ENCODE data around the gene TM9SF4. TPM values are rescaled to one million over a fixed set of nuclear protein-coding genes. Genes with fewer than 3 reads are reported as not detected.

TM9SF4 gene
- polyA plus RNA-seq, 3 donors = 49.7 to 78.5 (median 78.3) TPM

DNA sequence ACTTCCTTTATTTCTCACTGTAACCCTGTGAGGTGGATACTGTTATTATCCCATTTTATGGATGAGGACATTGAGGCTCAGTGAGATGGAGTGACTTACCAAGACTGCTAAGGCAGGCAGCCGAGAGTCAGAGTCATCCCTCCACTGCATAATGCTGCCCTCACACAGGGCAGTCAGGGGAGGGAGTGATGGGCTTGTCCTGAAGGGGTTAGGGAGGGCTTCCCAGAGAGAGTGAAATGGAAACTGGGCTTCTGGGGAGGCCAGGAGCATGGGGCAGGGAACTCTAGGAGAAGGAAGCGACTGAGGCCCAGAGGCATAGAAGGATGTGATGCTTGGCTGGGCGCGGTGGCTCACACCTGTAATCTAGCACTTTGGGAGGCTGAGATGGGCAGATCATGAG lies 31.1 kb downstream of the TM9SF4 start:
- Histone ChIP-seq H4K20me1 (ENCODE audit: insufficient read depth, low read length) (peaks cover 72% of the 10 kb centered on the region), H3K79me2 (ENCODE audit: insufficient read depth, low read length) (peaks cover 9% of the 10 kb centered on the region), H3K36me3 (replicated peaks in 1 of 2; ENCODE audit: control insufficient read depth in 1 of 2, insufficient read depth in 2 of 2, low read length in 2 of 2) (peaks cover 95 to 100% of the 10 kb centered on the region in 2 donors), H3K4me2 (replicated peaks; ENCODE audit: extremely low read depth, low read length, poor library complexity, severe bottlenecking) (no peak overlapping the region), H3K4me1 (ENCODE audit: control insufficient read depth in 1 of 2, insufficient read depth in 2 of 2, low read length in 2 of 2) (no peaks in the 10 kb centered on the region), H3K4me3 (replicated peaks in 1 of 3; ENCODE audit: low read depth in 2 of 3, low read length in 3 of 3) (no peak overlapping the region), H2AFZ (ENCODE audit: insufficient read depth, low read depth, low read length, poor library complexity, severe bottlenecking) (no peak overlapping the region), H3K27me3 (ENCODE audit: control insufficient read depth in 2 of 2, insufficient read depth in 2 of 2, low read length in 2 of 2) (no peaks in the 10 kb centered on the region), H3K9ac (ENCODE audit: insufficient read depth, low read length, poor library complexity, severe bottlenecking) (no peak overlapping the region), H3K9me3 (replicated peaks in 1 of 2; ENCODE audit: control insufficient read depth in 1 of 2, insufficient read depth in 1 of 2, low read length in 2 of 2) (no peaks in the 10 kb centered on the region), H3K27ac (ENCODE audit: low read depth in 1 of 2, low read length in 2 of 2) (peak overlapping the region in 1 of 2 donors; percentile 21)
- Mint-ChIP-seq H3K9me3 (peaks cover 0 to 2% (median 0%) of the 10 kb centered on the region in 7 donors), H3K27ac (peak overlapping the region in 4 of 7 donors; percentile 7 to 76 (median 54)), H3K4me1 (no peaks in the 10 kb centered on the region), H3K36me3 (peaks cover 95 to 100% of the 10 kb centered on the region in 2 donors), H3K27me3 (ENCODE audit: low read depth in 3 of 3) (peaks cover 0 to 1% (median 0%) of the 10 kb centered on the region in 3 donors), H3K4me3 (no peak overlapping the region)
- TF ChIP-seq, protein P1, sequence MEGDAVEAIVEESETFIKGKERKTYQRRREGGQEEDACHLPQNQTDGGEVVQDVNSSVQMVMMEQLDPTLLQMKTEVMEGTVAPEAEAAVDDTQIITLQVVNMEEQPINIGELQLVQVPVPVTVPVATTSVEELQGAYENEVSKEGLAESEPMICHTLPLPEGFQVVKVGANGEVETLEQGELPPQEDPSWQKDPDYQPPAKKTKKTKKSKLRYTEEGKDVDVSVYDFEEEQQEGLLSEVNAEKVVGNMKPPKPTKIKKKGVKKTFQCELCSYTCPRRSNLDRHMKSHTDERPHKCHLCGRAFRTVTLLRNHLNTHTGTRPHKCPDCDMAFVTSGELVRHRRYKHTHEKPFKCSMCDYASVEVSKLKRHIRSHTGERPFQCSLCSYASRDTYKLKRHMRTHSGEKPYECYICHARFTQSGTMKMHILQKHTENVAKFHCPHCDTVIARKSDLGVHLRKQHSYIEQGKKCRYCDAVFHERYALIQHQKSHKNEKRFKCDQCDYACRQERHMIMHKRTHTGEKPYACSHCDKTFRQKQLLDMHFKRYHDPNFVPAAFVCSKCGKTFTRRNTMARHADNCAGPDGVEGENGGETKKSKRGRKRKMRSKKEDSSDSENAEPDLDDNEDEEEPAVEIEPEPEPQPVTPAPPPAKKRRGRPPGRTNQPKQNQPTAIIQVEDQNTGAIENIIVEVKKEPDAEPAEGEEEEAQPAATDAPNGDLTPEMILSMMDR (IDR thresholded peaks at IDR 0.05) = no peak
- DNase-seq = no peak
- intact Hi-C loops (cut with micrococcal nuclease) = no loop called here
- 100% methylated on average over 3 of the region's 4 CpGs for WGBS (ENCODE audit: insufficient coverage)

DNA sequence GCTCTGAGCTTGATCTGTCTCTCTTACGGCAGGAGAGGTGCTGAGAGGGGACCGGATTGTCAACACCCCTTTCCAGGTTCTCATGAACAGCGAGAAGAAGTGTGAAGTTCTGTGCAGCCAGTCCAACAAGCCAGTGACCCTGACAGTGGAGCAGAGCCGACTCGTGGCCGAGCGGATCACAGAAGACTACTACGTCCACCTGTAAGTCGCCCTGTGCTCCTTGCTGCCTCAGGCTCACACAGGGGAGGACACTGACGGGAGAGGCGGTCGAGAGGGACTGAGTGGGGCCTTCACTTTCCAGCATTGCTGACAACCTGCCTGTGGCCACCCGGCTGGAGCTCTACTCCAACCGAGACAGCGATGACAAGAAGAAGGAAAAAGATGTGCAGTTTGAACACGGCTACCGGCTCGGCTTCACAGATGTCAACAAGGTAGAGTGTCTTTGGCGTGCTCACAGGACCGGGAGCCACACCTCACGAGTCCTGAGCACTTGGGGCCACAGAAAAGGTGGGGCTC lies 32.0 kb downstream of the TM9SF4 start:
- peaks cover 63% of the 10 kb centered on the region for H4K20me1 ChIP-seq (ENCODE audit: insufficient read depth, low read length)
- TF ChIP-seq, protein P1 (IDR thresholded peaks at IDR 0.05) = no peak
- H2AFZ ChIP-seq (ENCODE audit: insufficient read depth, low read depth, low read length, poor library complexity, severe bottlenecking) = no peak overlapping the region
- H3K4me1 ChIP-seq (ENCODE audit: control insufficient read depth in 1 of 2, insufficient read depth in 2 of 2, low read length in 2 of 2) = no peaks in the 10 kb centered on the region
- H3K4me3 Mint-ChIP-seq = no peak overlapping the region
- peak overlapping the region in 3 of 7 donors; percentile 43 to 74 (median 68) for H3K27ac Mint-ChIP-seq
- H3K36me3 Mint-ChIP-seq = peaks cover 95 to 100% of the 10 kb centered on the region in 2 donors
- no peaks in the 10 kb centered on the region for H3K9me3 ChIP-seq (replicated peaks in 1 of 2; ENCODE audit: control insufficient read depth in 1 of 2, insufficient read depth in 1 of 2, low read length in 2 of 2)
- H3K4me2 ChIP-seq (replicated peaks; ENCODE audit: extremely low read depth, low read length, poor library complexity, severe bottlenecking) = no peak overlapping the region
- H3K9me3 Mint-ChIP-seq = peaks cover 0 to 2% (median 0%) of the 10 kb centered on the region in 7 donors
- H3K4me3 ChIP-seq (replicated peaks in 1 of 3; ENCODE audit: low read depth in 2 of 3, low read length in 3 of 3) = no peak overlapping the region
- no peaks in the 10 kb centered on the region for H3K27me3 ChIP-seq (ENCODE audit: control insufficient read depth in 2 of 2, insufficient read depth in 2 of 2, low read length in 2 of 2)
- H3K9ac ChIP-seq (ENCODE audit: insufficient read depth, low read length, poor library complexity, severe bottlenecking) = no peak overlapping the region
- H3K4me1 Mint-ChIP-seq = no peaks in the 10 kb centered on the region
- intact Hi-C loops (cut with micrococcal nuclease) = no loop called here
- H3K79me2 ChIP-seq (ENCODE audit: insufficient read depth, low read length) = peaks cover 3% of the 10 kb centered on the region
- peak overlapping the region in 1 of 2 donors; percentile 49 for H3K27ac ChIP-seq (ENCODE audit: low read depth in 1 of 2, low read length in 2 of 2)
- H3K27me3 Mint-ChIP-seq (ENCODE audit: low read depth in 3 of 3) = peaks cover 0 to 1% (median 0%) of the 10 kb centered on the region in 3 donors
- WGBS (ENCODE audit: insufficient coverage) = 99% methylated on average over 21 of the region's 21 CpGs
- peaks cover 95 to 100% of the 10 kb centered on the region in 2 donors for H3K36me3 ChIP-seq (replicated peaks in 1 of 2; ENCODE audit: control insufficient read depth in 1 of 2, insufficient read depth in 2 of 2, low read length in 2 of 2)
- DNase-seq = no peak
